Vagina (tissue), 2 donors: Measurements from ENCODE around the gene ZNF628. TPM values are rescaled to one million over a fixed set of nuclear protein-coding genes. Genes with fewer than 3 reads are reported as not detected.

Source experiments
- DNase-seq, 2 donors: peaks; one replicate each; pipeline ENCODE4 v3.0.0-alpha.2; 2017; ENCODE audit errors: extremely low spot score in 2 of 2
- H3K27ac ChIP-seq: fragments of 200-600 bp; sonication (generic); one replicate; pipeline ENCODE4 v1.5.1; 2019
- H3K27me3 ChIP-seq: fragments of 200-600 bp; sonication (generic); one replicate; pipeline ENCODE4 v1.5.1; 2019
- H3K36me3 ChIP-seq, 2 donors: fragments of 200-600 bp; sonication (generic); one replicate each; pipeline ENCODE4 v1.5.1; 2017 to 2019
- H3K4me1 ChIP-seq: fragments of 200-600 bp; sonication (generic); one replicate; pipeline ENCODE4 v1.5.1; 2019
- H3K4me3 ChIP-seq, 2 donors: fragments of 200-600 bp; sonication (generic); 1 replicate in 1 of 2; 2 replicates in 1 of 2; pipeline ENCODE4 v1.5.1; 2016 to 2019
- H3K9me3 ChIP-seq: fragments of 200-600 bp; sonication (generic); one replicate; pipeline ENCODE4 v1.5.1; 2019
- CTCF ChIP-seq, 3 experiments: fragments of 450-650 bp in 2 of 3; fragments of 200-600 bp in 1 of 3; sonication (generic) in 1 of 3; IDR thresholded peaks; one replicate each; pipeline ENCODE4 v1.5.1; 2017 to 2019; ENCODE audit warnings: antibody characterized with exemption in 3 of 3, mild to moderate bottlenecking in 2 of 3, moderate library complexity in 2 of 3
- POLR2A ChIP-seq, 2 donors: fragments of 450-650 bp; IDR thresholded peaks; one replicate each; pipeline ENCODE4 v1.6.1; 2017; ENCODE audit warnings: antibody characterized with exemption in 2 of 2, mild to moderate bottlenecking in 2 of 2, moderate library complexity in 2 of 2
- POLR2AphosphoS5 ChIP-seq, 2 donors: sonication (generic); formaldehyde crosslinking; IDR thresholded peaks; one replicate each; pipeline ENCODE4 v1.9.0; 2017; ENCODE audit warnings: antibody characterized with exemption in 2 of 2, mild to moderate bottlenecking in 2 of 2, low read depth in 1 of 2; ENCODE audit not compliant: insufficient read depth in 1 of 2
- intact Hi-C: fragments of 100-400 bp; cut with DNase I; formaldehyde crosslinking; loops from one replicate; pipeline ENCODE4 v1.15.1; 2023
- total RNA-seq: library from RNA; depleted of rRNA; stranded (reverse); fragments of >200 nt; gene quantifications from one replicate; pipeline ENCODE4 v1.2.3, GENCODE V29; 2016

The ZNF628 gene
- total RNA-seq, 1 donor from 2014 or later: 2.7 TPM

GRCh38 chr19:55502197-55502952 is 26.0 kb downstream of the ZNF628 start:
- no peak overlapping the region for H3K27ac ChIP-seq
- TF ChIP-seq CTCF (IDR thresholded peaks at IDR 0.05): no peak
- no peak for TF ChIP-seq POLR2A (IDR thresholded peaks at IDR 0.05)
- TF ChIP-seq POLR2AphosphoS5 (IDR thresholded peaks at IDR 0.05; ENCODE audit: insufficient read depth in 1 of 2, low read depth in 1 of 2): no peak
- H3K9me3 ChIP-seq: no peaks in the 10 kb centered on the region
- H3K4me3 ChIP-seq: no peak overlapping the region
- DNase-seq: no peak
- H3K36me3 ChIP-seq: peaks cover 0 to 9% of the 10 kb centered on the region in 2 donors
- intact Hi-C loops: loop anchor here (5.0 to 10.0 kb wide), 3 partner anchors 35 to 358 kb away; partner anchors contain the start of gene TNNT1
- no peaks in the 10 kb centered on the region for H3K27me3 ChIP-seq
- peaks cover 10% of the 10 kb centered on the region for H3K4me1 ChIP-seq

- DNase-seq: no peak
- H3K9me3 ChIP-seq: no peaks in the 10 kb centered on the region
- H3K27ac ChIP-seq: no peak overlapping the region
- no peak overlapping the region for H3K4me3 ChIP-seq
- no peaks in the 10 kb centered on the region for H3K27me3 ChIP-seq
- peaks cover 10% of the 10 kb centered on the region for H3K4me1 ChIP-seq
- H3K36me3 ChIP-seq: peaks cover 0 to 9% of the 10 kb centered on the region in 2 donors
- TF ChIP-seq CTCF (IDR thresholded peaks at IDR 0.05): no peak
- no peak for TF ChIP-seq POLR2AphosphoS5 (IDR thresholded peaks at IDR 0.05; ENCODE audit: insufficient read depth in 1 of 2, low read depth in 1 of 2)
- intact Hi-C loops: loop anchor here (5.0 to 10.0 kb wide), 3 partner anchors 36 to 358 kb away; partner anchors contain the start of gene TNNT1
Observed at GRCh38 chr19:55503157-55503501, 26.7 kb downstream of the ZNF628 start.

GRCh38 chr19:55503502-55504251 is 27.3 kb downstream of the ZNF628 start:
- H3K27ac ChIP-seq: peak overlapping the region; percentile 54
- TF ChIP-seq POLR2AphosphoS5 (IDR thresholded peaks at IDR 0.05; ENCODE audit: insufficient read depth in 1 of 2, low read depth in 1 of 2) (peak; percentile 65 to 84), CTCF (IDR thresholded peaks at IDR 0.05) (peak; percentile 96 to 98 (median 97)), POLR2A (IDR thresholded peaks at IDR 0.05) (no peak)
- no peak for DNase-seq
- intact Hi-C loops: loop anchor here (5.0 to 10.0 kb wide), 3 partner anchors 36 to 359 kb away; partner anchors contain the start of gene TNNT1
- peak overlapping the region; percentile 38 to 60 for H3K4me3 ChIP-seq
- no peaks in the 10 kb centered on the region for H3K9me3 ChIP-seq
- no peaks in the 10 kb centered on the region for H3K27me3 ChIP-seq
- H3K36me3 ChIP-seq: peaks cover 0 to 9% of the 10 kb centered on the region in 2 donors
- peaks cover 10% of the 10 kb centered on the region for H3K4me1 ChIP-seq

GRCh38 chr19:55504252-55504603 is 27.8 kb downstream of the ZNF628 start:
- peaks cover 0 to 9% of the 10 kb centered on the region in 2 donors for H3K36me3 ChIP-seq
- no peak overlapping the region for H3K27ac ChIP-seq
- no peaks in the 10 kb centered on the region for H3K9me3 ChIP-seq
- DNase-seq: no peak
- peaks cover 10% of the 10 kb centered on the region for H3K4me1 ChIP-seq
- intact Hi-C loops: loop anchor here (5.0 to 10.0 kb wide), 3 partner anchors 37 to 359 kb away; partner anchors contain the start of gene TNNT1
- no peaks in the 10 kb centered on the region for H3K27me3 ChIP-seq
- H3K4me3 ChIP-seq: peak overlapping the region; percentile 38 to 60
- TF ChIP-seq POLR2AphosphoS5 (IDR thresholded peaks at IDR 0.05; ENCODE audit: insufficient read depth in 1 of 2, low read depth in 1 of 2) (no peak), POLR2A (IDR thresholded peaks at IDR 0.05) (no peak), CTCF (IDR thresholded peaks at IDR 0.05) (no peak)
